IPS DF 4.7 (cell line): ENCODE data around the gene RAPSN.

Source experiments
- DNase-seq: peaks from one replicate; pipeline ENCODE4 v3.0.0-alpha.2; 2013; ENCODE audit warnings: low spot score; ENCODE audit errors: extremely low read depth

Gene RAPSN

DNA sequence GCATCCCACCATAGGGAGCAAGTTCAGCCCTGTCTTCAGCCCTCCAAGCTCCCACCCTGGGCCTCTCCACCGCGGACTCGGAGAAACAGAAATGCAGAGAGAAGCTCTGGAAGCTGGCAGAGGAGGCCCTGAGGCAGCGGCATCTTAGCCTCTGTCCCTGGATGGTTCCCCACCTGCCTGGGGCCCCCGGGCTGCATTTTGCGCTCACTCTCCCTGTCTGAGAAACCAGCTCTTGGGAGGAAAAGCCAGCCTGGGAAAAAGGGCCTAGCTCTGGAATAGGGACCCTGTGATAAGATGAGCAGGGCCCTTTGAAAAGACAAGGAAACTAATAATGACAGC lies 58.5 kb downstream of the RAPSN start:
- DNase-seq, result no peak

DNA sequence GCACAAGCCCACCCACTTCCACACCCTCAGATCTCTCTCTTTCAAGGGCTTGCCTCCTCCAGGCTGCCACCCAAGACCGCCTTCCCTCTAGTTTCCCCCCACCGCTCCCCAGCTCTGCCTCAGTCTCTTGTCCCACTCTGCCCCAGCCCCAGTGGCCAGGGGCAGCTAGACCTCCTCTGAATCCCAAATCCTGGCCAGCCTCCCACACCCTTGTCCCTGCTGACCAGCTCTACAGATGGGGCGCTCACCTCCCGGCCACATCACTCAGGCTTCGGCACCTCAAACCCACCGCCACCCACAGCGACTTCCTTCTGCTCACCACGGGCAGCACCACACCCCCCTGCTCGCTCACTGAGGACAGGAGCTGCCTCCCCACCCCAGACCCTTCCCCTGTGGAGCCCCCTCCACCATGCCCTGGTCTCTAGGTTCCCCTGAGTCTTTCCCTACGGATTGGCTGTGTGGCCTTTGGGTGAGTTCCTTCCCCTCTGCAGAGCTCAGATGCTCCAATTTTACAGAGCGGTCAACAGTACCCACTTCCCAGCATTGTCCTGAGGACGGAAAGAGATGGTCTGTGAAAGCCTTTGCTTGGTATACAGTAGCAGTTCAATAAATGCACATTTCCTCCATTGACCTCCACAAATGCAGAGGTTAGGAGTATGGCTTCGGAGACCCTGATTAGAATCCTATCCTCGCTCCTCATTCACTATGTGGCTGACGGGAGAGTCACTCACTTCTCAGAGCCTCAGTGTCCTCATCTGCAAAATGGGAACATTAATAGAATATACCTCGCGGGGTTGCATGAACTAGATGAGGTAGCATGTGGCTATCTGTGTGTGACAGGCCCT lies 59.1 kb downstream of the RAPSN start:
- no peak for DNase-seq

DNA sequence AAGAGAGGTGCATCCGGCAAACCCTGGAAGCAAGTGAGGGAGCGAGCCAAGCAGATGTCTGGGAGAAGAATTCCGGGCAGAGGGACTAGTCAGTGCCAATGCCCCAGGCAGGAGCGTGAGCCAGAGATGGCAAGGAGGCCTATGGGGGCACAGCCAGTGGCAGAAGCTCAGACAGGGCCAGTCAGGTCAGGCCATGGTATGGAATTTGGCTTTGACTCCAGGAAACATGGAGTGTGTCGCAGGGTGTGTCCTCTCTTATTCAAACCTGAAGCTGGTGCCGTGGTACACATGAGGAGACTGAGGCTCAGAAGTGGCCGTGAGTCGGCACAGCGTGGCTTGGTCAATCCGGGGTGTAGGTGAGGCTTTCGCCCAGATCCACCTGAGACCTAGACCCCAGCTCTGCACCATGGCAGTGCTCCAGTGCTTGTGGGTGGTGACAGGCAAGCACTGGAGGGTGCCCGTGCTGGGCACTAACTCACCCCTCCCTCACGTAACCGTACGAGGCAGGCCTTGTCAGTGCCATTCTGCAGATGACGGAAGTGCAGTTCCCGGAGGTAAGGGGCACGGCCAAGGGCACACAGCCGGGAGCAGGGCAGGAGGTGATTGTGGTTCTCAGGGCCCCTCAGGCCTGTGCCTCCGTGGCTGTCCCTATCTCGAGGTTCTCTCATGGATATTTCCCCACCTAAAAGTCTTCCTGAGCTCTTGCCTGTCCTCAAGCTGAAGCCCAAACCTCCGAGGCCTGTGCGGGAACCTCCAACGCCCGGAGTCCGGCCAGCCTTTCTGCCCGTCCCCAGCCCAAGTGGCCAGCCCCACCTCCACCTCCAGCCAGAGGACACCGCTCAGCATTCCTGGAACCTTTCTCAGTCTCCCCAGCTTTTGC lies 60.0 kb downstream of the RAPSN start:
- DNase-seq, result no peak

DNA sequence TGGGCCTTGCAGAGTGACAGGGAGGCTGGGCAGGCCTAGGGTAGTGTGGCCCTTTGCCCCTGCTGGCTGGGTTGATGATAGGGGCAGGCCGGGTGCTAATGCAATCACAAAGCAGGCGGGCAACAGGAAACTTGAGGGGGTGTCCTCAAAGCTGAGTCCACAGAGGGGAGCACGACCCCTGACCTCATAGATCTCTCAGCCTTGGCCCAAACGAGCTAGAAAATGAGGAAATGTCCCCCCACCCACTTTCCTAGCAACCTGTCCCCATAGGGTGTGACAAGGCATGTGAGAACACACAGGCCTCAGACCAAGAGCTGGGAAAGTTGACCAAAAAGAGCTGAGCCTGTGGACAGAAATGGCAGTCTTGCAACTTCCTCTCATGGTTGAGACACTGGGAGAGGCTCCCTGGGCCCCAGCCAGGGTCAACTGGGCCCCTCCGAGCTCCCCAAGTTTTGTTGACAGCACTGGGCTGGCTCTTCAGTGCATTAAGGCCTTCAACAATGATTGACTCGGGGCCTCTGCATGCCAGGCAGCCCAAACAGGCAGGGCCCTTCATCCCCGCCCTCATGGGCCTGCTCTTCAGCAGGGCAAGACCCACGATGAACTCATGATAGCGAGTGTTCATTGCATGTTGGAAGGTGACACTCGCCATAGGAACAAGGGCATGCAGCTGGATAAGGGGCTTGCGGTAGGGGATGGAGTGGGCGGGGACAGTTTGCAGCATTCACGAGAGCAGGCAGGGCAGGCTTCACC lies 60.8 kb downstream of the RAPSN start:
- no peak for DNase-seq
